HCT116 (cell line): Measurements from ENCODE around the gene USP30. TPM values are rescaled to one million over a fixed set of nuclear protein-coding genes. Genes with fewer than 3 reads are reported as not detected.

ENCODE experiments used
- ATAC-seq: fragments of 200-7000 bp; cut with Tn5 transposase; 2 replicates; pipeline ENCODE4 v1.9.1; 2020; ENCODE audit warnings: mild to moderate bottlenecking, moderate library complexity
- BruUV-seq: library from RNA; stranded (reverse); fragments of 400-500 nt; replicated peaks from 2 replicates; lab custom pipeline; 2021; lab: Mats Ljungman, UMichigan
- CTCF ChIA-PET: fragments of 300-600 bp; sonication (Branson Sonifier 250); formaldehyde crosslinking; loops from one replicate; lab custom pipeline; 2021; ENCODE audit warnings: antibody characterized with exemption; lab: Charles Lee
- POLR2A ChIA-PET: fragments of 300-600, 350-600 bp; sonication (Branson Sonifier 250); formaldehyde crosslinking; loops from one replicate; lab custom pipeline; 2021; ENCODE audit warnings: antibody characterized with exemption; lab: Charles Lee
- RAD21 ChIA-PET, 2 experiments: fragments of 300-600 bp; sonication (Branson Sonifier 250); formaldehyde crosslinking; loops; one replicate each; lab custom pipeline; 2023; ENCODE audit warnings: low total read pairs in 2 of 2; ENCODE audit not compliant: uncharacterized antibody in 2 of 2, unreplicated experiment in 2 of 2, low non-redundant PET in 1 of 2; lab: Charles Lee
- DNase-seq: peaks from one replicate; pipeline ENCODE4 v3.0.0-alpha.2; 2010; ENCODE audit warnings: low read depth, low spot score
- H2AFZ ChIP-seq: fragments of 200-600 bp; shearing (Covaris generic), sonication (generic); 2 replicates; pipeline ENCODE4 v1.6.1; 2017; ENCODE audit warnings: low read depth, mixed run types, mixed read lengths, antibody characterized with exemption, low read length; ENCODE audit not compliant: poor library complexity, severe bottlenecking
- H3K27ac ChIP-seq: 2 replicates; pipeline ENCODE4 v1.5.1; 2012; ENCODE audit warnings: low read depth, low read length
- H3K27me3 ChIP-seq: fragments of 200-600 bp; sonication (generic); 2 replicates; pipeline ENCODE4 v1.6.1; 2016; ENCODE audit warnings: mixed run types, low read length, mixed read lengths; ENCODE audit not compliant: insufficient read depth
- H3K36me3 ChIP-seq, 2 experiments: fragments of 200-500 bp in 1 of 2; fragments of 200-600 bp in 1 of 2; sonication (Bioruptor generic) in 1 of 2; sonication (generic) in 1 of 2; 2 replicates each; pipeline versions ENCODE4 v1.5.1 to v1.6.1; 2014 to 2016; ENCODE audit warnings: low read length in 2 of 2, inconsistent platforms in 1 of 2, mixed read lengths in 1 of 2, mixed run types in 1 of 2; ENCODE audit not compliant: insufficient read depth in 2 of 2, control insufficient read depth in 1 of 2
- H3K4me1 ChIP-seq, 2 experiments: fragments of 200-600 bp in 1 of 2; sonication (generic) in 1 of 2; 2 replicates each; pipeline versions ENCODE4 v1.5.1 to v1.6.1; 2012 to 2017; ENCODE audit warnings: low read length in 2 of 2, inconsistent platforms in 1 of 2, mild to moderate bottlenecking in 1 of 2, mixed read lengths in 1 of 2, mixed run types in 1 of 2, moderate library complexity in 1 of 2; ENCODE audit not compliant: insufficient read depth in 2 of 2, control insufficient read depth in 1 of 2
- H3K4me2 ChIP-seq: fragments of 200-600 bp; sonication (generic); 2 replicates; pipeline ENCODE4 v1.6.1; 2017; ENCODE audit warnings: mixed run types, low read length, mixed read lengths
- H3K4me3 ChIP-seq, 2 experiments: fragments of 200-600 bp in 1 of 2; sonication (generic) in 1 of 2; replicated peaks in 1 of 2; 2 replicates each; pipeline ENCODE4 v1.5.1; 2011 to 2016; ENCODE audit warnings: low read length in 2 of 2, control low read depth in 1 of 2, low read depth in 1 of 2, mild to moderate bottlenecking in 1 of 2, mixed read lengths in 1 of 2, mixed run types in 1 of 2
- H3K79me2 ChIP-seq: fragments of 200-600 bp; sonication (generic); 2 replicates; pipeline ENCODE4 v1.6.1; 2017; ENCODE audit warnings: mild to moderate bottlenecking, mixed run types, low read length, moderate library complexity, mixed read lengths; ENCODE audit not compliant: insufficient read depth
- H3K9ac ChIP-seq: fragments of 200-600 bp; sonication (generic); 2 replicates; pipeline ENCODE4 v1.6.1; 2016; ENCODE audit warnings: low read length, mixed read lengths
- H3K9me2 ChIP-seq: fragments of 200-600 bp; sonication (generic), shearing (Covaris generic); 2 replicates; pipeline ENCODE4 v1.6.1; 2017; ENCODE audit warnings: mixed run types, mild to moderate bottlenecking, moderate library complexity; ENCODE audit not compliant: insufficient read depth
- H3K9me3 ChIP-seq, 2 experiments: fragments of 200-500 bp in 1 of 2; fragments of 200-600 bp in 1 of 2; sonication (Bioruptor generic) in 1 of 2; sonication (generic) in 1 of 2; 2 replicates each; pipeline ENCODE4 v1.6.1; 2014 to 2017; ENCODE audit warnings: low read length in 2 of 2, mixed read lengths in 2 of 2, inconsistent platforms in 1 of 2, low read depth in 1 of 2, mild to moderate bottlenecking in 1 of 2, mixed run types in 1 of 2, moderate library complexity in 1 of 2; ENCODE audit not compliant: control insufficient read depth in 1 of 2, insufficient read depth in 1 of 2
- H4K20me1 ChIP-seq: fragments of 200-600 bp; sonication (generic), shearing (Covaris generic); 2 replicates; pipeline ENCODE4 v1.6.1; 2017; ENCODE audit warnings: mixed run types, mild to moderate bottlenecking, moderate library complexity; ENCODE audit not compliant: insufficient read depth
- CBX3 ChIP-seq: IDR thresholded peaks from 2 replicates; pipeline ENCODE4 v1.6.1; 2012; ENCODE audit warnings: low read depth
- ELF1 ChIP-seq: IDR thresholded peaks from 2 replicates; pipeline ENCODE4 v1.6.1; 2012; ENCODE audit warnings: low read depth, borderline replicate concordance
- EZH2 ChIP-seq: fragments of 200-600 bp; sonication (generic); IDR thresholded peaks from 2 replicates; pipeline ENCODE4 v1.6.1; 2017; ENCODE audit warnings: antibody characterized with exemption, mixed run types
- EZH2phosphoT487 ChIP-seq: fragments of 200-600 bp; IDR thresholded peaks from 2 replicates; pipeline ENCODE4 v1.6.1; 2018; ENCODE audit warnings: antibody characterized with exemption, borderline replicate concordance
- FOSL1 ChIP-seq: IDR thresholded peaks from 2 replicates; pipeline ENCODE4 v1.6.1; 2012; ENCODE audit warnings: low read depth
- JUND ChIP-seq: IDR thresholded peaks from 2 replicates; pipeline ENCODE4 v1.6.1; 2012
- POLR2A ChIP-seq: IDR thresholded peaks from 2 replicates; pipeline ENCODE4 v1.7.0; 2011; ENCODE audit warnings: borderline replicate concordance; ENCODE audit not compliant: insufficient read depth, insufficient read length; ENCODE audit errors: extremely low read depth
- POLR2AphosphoS5 ChIP-seq: IDR thresholded peaks from 2 replicates; pipeline ENCODE4 v1.6.1; 2011; ENCODE audit warnings: mild to moderate bottlenecking, low read depth, low read length, moderate library complexity
- SP1 ChIP-seq: IDR thresholded peaks from 2 replicates; pipeline ENCODE4 v1.6.1; 2012; ENCODE audit warnings: low read depth
- SRF ChIP-seq: IDR thresholded peaks from 2 replicates; pipeline ENCODE4 v1.6.1; 2012; ENCODE audit warnings: low read depth
- YY1 ChIP-seq: IDR thresholded peaks from 2 replicates; pipeline ENCODE4 v1.6.1; 2011; ENCODE audit warnings: low read length, low read depth, moderate library complexity, mild to moderate bottlenecking; ENCODE audit not compliant: insufficient replicate concordance; ENCODE audit errors: extremely low read depth
- ZFX ChIP-seq: fragments of 450-650 bp; IDR thresholded peaks from 2 replicates; pipeline ENCODE4 v1.6.1; 2017
- ZNF274 ChIP-seq: fragments of 200-500 bp; sonication (Bioruptor generic); IDR thresholded peaks from 2 replicates; pipeline ENCODE4 v1.6.1; 2014; ENCODE audit warnings: mild to moderate bottlenecking, low read depth, low read length, inconsistent platforms
- intact Hi-C: fragments of 100-400 bp; cut with micrococcal nuclease; formaldehyde crosslinking; loops from 2 replicates; pipeline ENCODE4 v1.10.0; 2022
- total RNA-seq: library from RNA; stranded (reverse); gene quantifications from one replicate; pipeline ENCODE4 v1.2.1, GENCODE V29; 2021; ENCODE audit not compliant: unreplicated experiment
- TF ChIP-seq, protein P1 (sequence below): IDR thresholded peaks from 2 replicates; pipeline ENCODE4 v1.6.1; 2012
- TF ChIP-seq, protein P2 (sequence below): IDR thresholded peaks from 2 replicates; pipeline ENCODE4 v1.6.1; 2012; ENCODE audit warnings: low read depth
- TF ChIP-seq, protein P3 (sequence below): IDR thresholded peaks from 2 replicates; pipeline ENCODE4 v1.6.1; 2012

Gene USP30
- total RNA-seq, 1 experiment from 2014 or later = 9.2 TPM

DNA sequence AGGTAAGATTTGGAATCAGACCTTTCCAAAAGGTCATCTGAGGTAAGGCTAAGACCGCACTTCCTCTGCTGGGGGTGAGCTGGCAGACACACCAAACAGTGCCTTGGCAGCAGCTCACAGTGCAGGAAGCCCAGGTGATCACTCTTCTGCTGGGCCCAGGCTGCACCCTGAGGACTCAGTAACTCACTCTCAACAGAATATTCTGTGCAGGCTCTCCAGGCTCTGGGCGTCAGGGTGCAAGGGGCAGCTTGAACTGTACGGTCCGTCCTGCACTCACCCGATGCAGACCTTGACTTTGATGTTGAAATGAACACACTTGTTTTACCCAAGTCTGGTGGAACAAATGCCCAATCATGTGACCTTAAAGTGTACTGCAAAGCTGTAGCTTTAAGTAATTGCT, 34.9 kb downstream of the USP30 start:
- no peaks in the 10 kb centered on the region for H3K27me3 ChIP-seq
- no TSS peak for BruUV-seq
- CTCF ChIA-PET = interaction anchor here (0.7 kb wide), 1 partner anchor 303 kb away, joined by 3 read pairs; no protein-coding TSS in a partner anchor
- H3K79me2 ChIP-seq = peaks cover 20% of the 10 kb centered on the region; the same call in 1 of the 2 replicates
- no peak overlapping the region for H3K9ac ChIP-seq
- H3K27ac ChIP-seq = no peak overlapping the region
- H4K20me1 ChIP-seq = no peaks in the 10 kb centered on the region
- no peak for ATAC-seq
- no peaks in the 10 kb centered on the region for H3K9me3 ChIP-seq
- no peak overlapping the region for H3K4me3 ChIP-seq
- H3K36me3 ChIP-seq = peaks cover 24 to 27% of the 10 kb centered on the region in 2 experiments; a peak in 3 of 4 replicates
- no peak overlapping the region for H3K4me2 ChIP-seq
- no peak for TF ChIP-seq YY1
- TF ChIP-seq EZH2phosphoT487 = no peak
- no peak for TF ChIP-seq ZFX
- no peak for TF ChIP-seq EZH2
- no peak for TF ChIP-seq JUND
- no peak for TF ChIP-seq ZNF274
- no peak for TF ChIP-seq CBX3
- no peak for TF ChIP-seq SRF
- TF ChIP-seq ELF1 = no peak
- TF ChIP-seq FOSL1 = no peak
- no peak for TF ChIP-seq POLR2A
- H3K4me1 ChIP-seq = peaks cover 4 to 7% of the 10 kb centered on the region in 2 experiments; a peak in 3 of 4 replicates
- no peaks in the 10 kb centered on the region for H3K9me2 ChIP-seq
- RAD21 ChIA-PET = no interaction called here
- intact Hi-C loops = no loop called here
- H2AFZ ChIP-seq = no peak overlapping the region
- POLR2A ChIA-PET = interaction anchor here (1.3 kb wide), 1 partner anchor 10 kb away, joined by 4 read pairs; no protein-coding TSS in a partner anchor
- no peak for DNase-seq

DNA sequence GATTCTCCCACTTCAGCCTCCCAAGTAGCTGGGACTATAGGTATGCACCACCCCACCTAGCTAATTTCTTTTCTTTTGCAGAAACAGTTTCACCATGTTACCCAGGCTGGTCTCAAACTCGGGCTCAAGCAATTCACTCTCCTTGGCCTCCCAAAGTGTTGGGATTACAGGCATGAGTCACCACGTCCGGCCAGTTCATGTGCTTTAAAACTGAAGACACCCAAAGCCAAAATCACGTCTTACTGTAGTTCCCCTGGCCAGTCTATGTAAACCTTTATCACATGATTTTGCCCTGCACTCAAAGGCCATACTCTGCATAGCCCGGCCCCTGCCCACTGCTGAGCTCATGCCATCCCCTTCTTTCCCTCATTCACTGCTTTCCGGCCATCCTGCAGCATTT, 36.4 kb downstream of the USP30 start:
- BruUV-seq = no TSS peak
- no peak overlapping the region for H3K4me3 ChIP-seq
- peaks cover 23 to 24% of the 10 kb centered on the region in 2 experiments; a peak in 3 of 4 replicates for H3K36me3 ChIP-seq
- H3K9me2 ChIP-seq = no peaks in the 10 kb centered on the region
- peaks cover 11 to 22% of the 10 kb centered on the region in 2 experiments; a peak in 3 of 4 replicates for H3K4me1 ChIP-seq
- POLR2A ChIA-PET = no interaction called here
- H3K27ac ChIP-seq = no peak overlapping the region
- ATAC-seq (no peak), DNase-seq (no peak)
- H2AFZ ChIP-seq = no peak overlapping the region
- H4K20me1 ChIP-seq = no peaks in the 10 kb centered on the region
- RAD21 ChIA-PET = no interaction called here
- no peak overlapping the region for H3K9ac ChIP-seq
- H3K9me3 ChIP-seq = no peaks in the 10 kb centered on the region
- intact Hi-C loops = no loop called here
- TF ChIP-seq, protein P1, sequence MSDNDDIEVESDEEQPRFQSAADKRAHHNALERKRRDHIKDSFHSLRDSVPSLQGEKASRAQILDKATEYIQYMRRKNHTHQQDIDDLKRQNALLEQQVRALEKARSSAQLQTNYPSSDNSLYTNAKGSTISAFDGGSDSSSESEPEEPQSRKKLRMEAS = no peak
- no peak for TF ChIP-seq EZH2
- no peak for TF ChIP-seq FOSL1
- TF ChIP-seq, protein P2, sequence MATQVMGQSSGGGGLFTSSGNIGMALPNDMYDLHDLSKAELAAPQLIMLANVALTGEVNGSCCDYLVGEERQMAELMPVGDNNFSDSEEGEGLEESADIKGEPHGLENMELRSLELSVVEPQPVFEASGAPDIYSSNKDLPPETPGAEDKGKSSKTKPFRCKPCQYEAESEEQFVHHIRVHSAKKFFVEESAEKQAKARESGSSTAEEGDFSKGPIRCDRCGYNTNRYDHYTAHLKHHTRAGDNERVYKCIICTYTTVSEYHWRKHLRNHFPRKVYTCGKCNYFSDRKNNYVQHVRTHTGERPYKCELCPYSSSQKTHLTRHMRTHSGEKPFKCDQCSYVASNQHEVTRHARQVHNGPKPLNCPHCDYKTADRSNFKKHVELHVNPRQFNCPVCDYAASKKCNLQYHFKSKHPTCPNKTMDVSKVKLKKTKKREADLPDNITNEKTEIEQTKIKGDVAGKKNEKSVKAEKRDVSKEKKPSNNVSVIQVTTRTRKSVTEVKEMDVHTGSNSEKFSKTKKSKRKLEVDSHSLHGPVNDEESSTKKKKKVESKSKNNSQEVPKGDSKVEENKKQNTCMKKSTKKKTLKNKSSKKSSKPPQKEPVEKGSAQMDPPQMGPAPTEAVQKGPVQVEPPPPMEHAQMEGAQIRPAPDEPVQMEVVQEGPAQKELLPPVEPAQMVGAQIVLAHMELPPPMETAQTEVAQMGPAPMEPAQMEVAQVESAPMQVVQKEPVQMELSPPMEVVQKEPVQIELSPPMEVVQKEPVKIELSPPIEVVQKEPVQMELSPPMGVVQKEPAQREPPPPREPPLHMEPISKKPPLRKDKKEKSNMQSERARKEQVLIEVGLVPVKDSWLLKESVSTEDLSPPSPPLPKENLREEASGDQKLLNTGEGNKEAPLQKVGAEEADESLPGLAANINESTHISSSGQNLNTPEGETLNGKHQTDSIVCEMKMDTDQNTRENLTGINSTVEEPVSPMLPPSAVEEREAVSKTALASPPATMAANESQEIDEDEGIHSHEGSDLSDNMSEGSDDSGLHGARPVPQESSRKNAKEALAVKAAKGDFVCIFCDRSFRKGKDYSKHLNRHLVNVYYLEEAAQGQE = no peak
- TF ChIP-seq POLR2A = no peak
- TF ChIP-seq ZFX = no peak
- TF ChIP-seq SP1 = no peak
- no peak for TF ChIP-seq SRF
- no peak for TF ChIP-seq POLR2AphosphoS5
- no peak for TF ChIP-seq CBX3
- TF ChIP-seq, protein P3, sequence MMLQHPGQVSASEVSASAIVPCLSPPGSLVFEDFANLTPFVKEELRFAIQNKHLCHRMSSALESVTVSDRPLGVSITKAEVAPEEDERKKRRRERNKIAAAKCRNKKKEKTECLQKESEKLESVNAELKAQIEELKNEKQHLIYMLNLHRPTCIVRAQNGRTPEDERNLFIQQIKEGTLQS = no peak
- no peak overlapping the region for H3K4me2 ChIP-seq
- no peaks in the 10 kb centered on the region for H3K27me3 ChIP-seq
- H3K79me2 ChIP-seq = peaks cover 30% of the 10 kb centered on the region
- CTCF ChIA-PET = no interaction called here
